Measurements from ENCODE around the gene PRRG2.
"Not testable (repeated sequence)": the region's sequence is repeated elsewhere in the genome, so short reads cannot be mapped to it uniquely, and the experiment has no call there.

The PRRG2 gene

GRCh38 chr19:49605605-49606004 is 24.5 kb downstream of the PRRG2 start:
- no peak for DNase-seq (ENCODE audit: low read depth in 2 of 2)

- DNase-seq (ENCODE audit: low read depth in 2 of 2), result no peak
Observed at GRCh38 chr19:49609499-49610092, 28.5 kb downstream of the PRRG2 start.

- no peak for DNase-seq (ENCODE audit: low read depth in 2 of 2)
Observed at GRCh38 chr19:49613374-49613773, 32.3 kb downstream of the PRRG2 start.

GRCh38 chr19:49614096-49614833 is 33.1 kb downstream of the PRRG2 start:
- DNase-seq (ENCODE audit: low read depth in 2 of 2), result no peak

GRCh38 chr19:49615861-49616260 is 34.7 kb downstream of the PRRG2 start:
- DNase-seq (ENCODE audit: low read depth in 2 of 2), result no peak

- no peak for DNase-seq (ENCODE audit: low read depth in 2 of 2)
Observed at GRCh38 chr19:49616532-49616931, 35.4 kb downstream of the PRRG2 start.

GRCh38 chr19:49616945-49617344 is 35.8 kb downstream of the PRRG2 start:
- DNase-seq (ENCODE audit: low read depth in 2 of 2), result no peak

- DNase-seq (ENCODE audit: low read depth in 2 of 2), result not testable (repeated sequence)
Observed at GRCh38 chr19:49617860-49618259, 36.7 kb downstream of the PRRG2 start.

- DNase-seq (ENCODE audit: low read depth in 2 of 2), result no peak
Observed at GRCh38 chr19:49624967-49625910, 44.1 kb downstream of the PRRG2 start.

- DNase-seq (ENCODE audit: low read depth in 2 of 2), result no peak
Observed at GRCh38 chr19:49626226-49626625, 45.1 kb downstream of the PRRG2 start.

GRCh38 chr19:49629659-49630058 is 48.5 kb downstream of the PRRG2 start:
- DNase-seq (ENCODE audit: low read depth in 2 of 2), result no peak

GRCh38 chr19:49631014-49631588 is 50.0 kb downstream of the PRRG2 start:
- DNase-seq (ENCODE audit: low read depth in 2 of 2), result no peak

- DNase-seq (ENCODE audit: low read depth in 2 of 2), result no peak
Observed at GRCh38 chr19:49631610-49632192, 50.6 kb downstream of the PRRG2 start.

- DNase-seq (ENCODE audit: low read depth in 2 of 2), result no peak
Observed at GRCh38 chr19:49632576-49632975, 51.5 kb downstream of the PRRG2 start.

GRCh38 chr19:49633273-49633672 is 52.2 kb downstream of the PRRG2 start:
- not testable (repeated sequence) for DNase-seq (ENCODE audit: low read depth in 2 of 2)

- no peak for DNase-seq (ENCODE audit: low read depth in 2 of 2)
Observed at GRCh38 chr19:49635530-49636232, 54.6 kb downstream of the PRRG2 start.

- DNase-seq (ENCODE audit: low read depth in 2 of 2), result no peak
Observed at GRCh38 chr19:49636233-49636932, 55.3 kb downstream of the PRRG2 start.

GRCh38 chr19:49637821-49638738 is 57.0 kb downstream of the PRRG2 start:
- no peak for DNase-seq (ENCODE audit: low read depth in 2 of 2)

GRCh38 chr19:49639401-49640112 is 58.4 kb downstream of the PRRG2 start:
- DNase-seq (ENCODE audit: low read depth in 2 of 2), result no peak

Measured in stimulated activated CD4-positive, alpha-beta T cell treated with anti-CD3 and anti-CD28 coated beads, Interleukin-1b, Interleukin-23, amount 100 ng/mL, for 4 hours (primary cell).